Activated CD4-positive, alpha-beta T cell treated with anti-CD3 and anti-CD28 coated beads, Interleukin-2, amount 10 ng/mL, durations not matched to agents 24 days and 14 days (primary cell): ENCODE results near the gene TSPAN14. TPM values are rescaled to one million over a fixed set of nuclear protein-coding genes. Genes with fewer than 3 reads are reported as not detected.

Experiments
- DNase-seq: peaks from one replicate; pipeline ENCODE4 v3.0.0; 2022
- H3K27ac Mint-ChIP-seq: one replicate; pipeline ENCODE4 v1.8.0; 2022; ENCODE audit warnings: mild to moderate bottlenecking, mixed read lengths
- H3K27me3 Mint-ChIP-seq: one replicate; pipeline ENCODE4 v1.8.0; 2022; ENCODE audit warnings: mixed read lengths
- H3K36me3 Mint-ChIP-seq: one replicate; pipeline ENCODE4 v1.8.0; 2022; ENCODE audit warnings: low read depth, mild to moderate bottlenecking, mixed read lengths
- H3K4me1 Mint-ChIP-seq: one replicate; pipeline ENCODE4 v1.8.0; 2021; ENCODE audit warnings: mixed read lengths
- H3K4me3 Mint-ChIP-seq: one replicate; pipeline ENCODE4 v1.8.0; 2022; ENCODE audit warnings: mild to moderate bottlenecking, moderate library complexity, mixed read lengths
- H3K9me3 Mint-ChIP-seq: one replicate; pipeline ENCODE4 v1.8.0; 2021; ENCODE audit warnings: mixed read lengths
- intact Hi-C: fragments of 100-400 bp; cut with micrococcal nuclease; formaldehyde crosslinking; loops from one replicate; pipeline ENCODE4 v1.15.1; 2023
- total RNA-seq: library from RNA; stranded (reverse); gene quantifications from 2 replicates; pipeline ENCODE4 v1.2.3, GENCODE V29; 2022

Gene TSPAN14
- total RNA-seq, 1 donor from 2014 or later: 61.7 TPM

DNA sequence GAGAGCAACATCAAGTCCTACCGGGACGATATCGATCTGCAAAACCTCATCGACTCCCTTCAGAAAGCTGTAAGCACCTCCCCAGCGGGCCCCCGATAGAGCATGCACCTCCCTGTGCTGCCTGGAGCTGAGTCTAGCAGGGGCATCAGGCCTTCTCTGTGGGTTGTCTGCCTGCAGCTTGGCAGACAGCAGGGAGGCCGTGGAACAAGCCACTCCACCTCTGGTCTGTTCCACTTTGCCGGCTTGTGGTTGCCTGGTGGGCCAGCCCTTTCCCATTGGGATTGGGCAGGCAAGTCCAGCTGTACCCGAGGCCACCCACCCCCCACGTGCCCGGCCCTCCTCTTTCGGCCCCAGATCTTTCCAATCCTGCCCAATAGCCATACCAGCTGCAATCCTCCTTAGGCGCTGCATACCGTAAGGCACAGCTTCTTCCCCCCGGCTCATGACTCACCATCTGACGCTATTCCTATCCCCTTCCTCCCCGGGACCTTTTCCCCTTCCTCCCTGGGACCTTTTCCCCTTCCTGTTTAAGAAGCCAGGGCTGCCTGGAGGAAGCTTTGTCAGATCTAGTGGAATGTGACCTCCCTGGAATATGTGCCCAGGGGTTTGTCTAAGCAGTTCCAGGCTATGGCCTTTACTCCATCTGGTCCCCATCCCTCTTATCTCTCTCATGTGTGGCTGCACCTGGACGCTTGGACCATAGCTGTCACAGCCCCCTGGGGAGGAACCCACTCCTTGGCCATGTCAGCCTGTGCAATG lies 55.5 kb downstream of the TSPAN14 start:
- intact Hi-C loops: no loop called here
- H3K9me3 Mint-ChIP-seq: no peaks in the 10 kb centered on the region
- H3K4me3 Mint-ChIP-seq: no peak overlapping the region
- no peaks in the 10 kb centered on the region for H3K27me3 Mint-ChIP-seq
- peaks cover 48% of the 10 kb centered on the region for H3K36me3 Mint-ChIP-seq
- DNase-seq: no peak
- H3K4me1 Mint-ChIP-seq: peaks cover 43% of the 10 kb centered on the region
- peak overlapping the region; percentile 52 for H3K27ac Mint-ChIP-seq

DNA sequence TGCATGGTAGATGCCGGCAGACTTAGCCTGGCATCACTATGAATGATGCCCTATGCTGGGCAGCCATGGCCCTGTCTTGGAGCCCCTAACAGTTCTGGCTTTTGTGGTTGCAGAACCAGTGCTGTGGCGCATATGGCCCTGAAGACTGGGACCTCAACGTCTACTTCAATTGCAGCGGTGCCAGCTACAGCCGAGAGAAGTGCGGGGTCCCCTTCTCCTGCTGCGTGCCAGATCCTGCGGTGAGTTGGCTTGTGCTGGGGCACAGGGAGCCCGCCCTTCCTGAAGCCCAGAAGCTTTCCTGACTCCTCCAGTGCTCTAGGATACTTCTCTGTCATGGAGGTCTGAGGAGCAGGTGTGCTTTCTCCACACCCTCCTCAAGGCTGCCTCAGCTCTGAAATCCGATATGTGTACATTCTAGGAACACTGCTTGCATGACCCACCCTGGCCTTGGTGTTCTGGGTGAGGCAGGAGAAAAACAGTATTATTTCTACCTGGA lies 58.0 kb downstream of the TSPAN14 start:
- Mint-ChIP-seq H3K27me3 (no peaks in the 10 kb centered on the region), H3K36me3 (peaks cover 56% of the 10 kb centered on the region), H3K4me1 (peaks cover 34% of the 10 kb centered on the region), H3K27ac (peak overlapping the region; percentile 73), H3K4me3 (no peak overlapping the region), H3K9me3 (no peaks in the 10 kb centered on the region)
- intact Hi-C loops: no loop called here
- DNase-seq: no peak

DNA sequence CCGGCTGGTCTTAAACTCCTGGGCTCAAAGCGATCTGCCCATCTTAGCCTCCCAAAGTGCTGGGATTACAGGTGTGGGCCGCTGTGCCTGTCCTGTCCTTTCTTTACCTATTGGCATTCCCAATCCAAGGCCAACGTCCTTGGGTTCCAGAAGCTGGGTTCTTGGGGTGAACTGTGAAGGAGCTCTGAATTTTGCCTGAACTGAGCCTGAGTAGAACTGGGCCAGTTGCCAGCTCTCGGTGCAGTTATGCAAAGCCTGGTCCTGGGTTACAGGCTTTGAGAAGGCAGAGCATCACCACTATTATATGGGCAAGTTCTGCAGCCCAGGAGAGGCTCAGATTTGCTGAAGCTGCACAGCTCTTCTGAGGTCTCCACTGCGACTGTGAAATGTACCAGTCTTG lies 59.0 kb downstream of the TSPAN14 start:
- peaks cover 58% of the 10 kb centered on the region for H3K36me3 Mint-ChIP-seq
- peaks cover 35% of the 10 kb centered on the region for H3K4me1 Mint-ChIP-seq
- no peak overlapping the region for H3K4me3 Mint-ChIP-seq
- DNase-seq: no peak
- no peak overlapping the region for H3K27ac Mint-ChIP-seq
- intact Hi-C loops: no loop called here
- H3K9me3 Mint-ChIP-seq: no peaks in the 10 kb centered on the region
- H3K27me3 Mint-ChIP-seq: no peaks in the 10 kb centered on the region

DNA sequence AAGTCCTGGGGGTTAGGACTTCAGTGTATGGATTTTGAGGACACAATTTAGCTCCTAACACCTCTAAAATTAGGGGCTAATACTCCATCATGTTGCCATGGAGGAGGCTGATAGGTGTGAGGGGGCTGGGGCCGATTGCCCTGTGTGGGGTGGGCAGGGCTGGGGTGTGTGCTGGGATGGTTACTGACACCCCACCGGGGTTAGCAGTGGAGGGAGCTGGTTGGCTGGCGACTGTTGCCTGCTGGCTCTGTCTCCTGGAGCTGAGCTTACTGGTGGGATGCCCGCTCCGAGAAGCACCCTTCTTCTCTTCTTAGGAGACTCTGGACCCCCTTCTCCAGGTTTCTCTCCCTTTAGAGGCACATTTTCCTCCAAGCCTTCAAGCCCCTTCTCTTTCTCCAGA lies 61.4 kb downstream of the TSPAN14 start:
- Mint-ChIP-seq H3K4me3 (no peak overlapping the region), H3K27me3 (no peaks in the 10 kb centered on the region), H3K36me3 (peaks cover 55% of the 10 kb centered on the region), H3K27ac (no peak overlapping the region), H3K4me1 (peaks cover 34% of the 10 kb centered on the region), H3K9me3 (no peaks in the 10 kb centered on the region)
- intact Hi-C loops: no loop called here
- no peak for DNase-seq

DNA sequence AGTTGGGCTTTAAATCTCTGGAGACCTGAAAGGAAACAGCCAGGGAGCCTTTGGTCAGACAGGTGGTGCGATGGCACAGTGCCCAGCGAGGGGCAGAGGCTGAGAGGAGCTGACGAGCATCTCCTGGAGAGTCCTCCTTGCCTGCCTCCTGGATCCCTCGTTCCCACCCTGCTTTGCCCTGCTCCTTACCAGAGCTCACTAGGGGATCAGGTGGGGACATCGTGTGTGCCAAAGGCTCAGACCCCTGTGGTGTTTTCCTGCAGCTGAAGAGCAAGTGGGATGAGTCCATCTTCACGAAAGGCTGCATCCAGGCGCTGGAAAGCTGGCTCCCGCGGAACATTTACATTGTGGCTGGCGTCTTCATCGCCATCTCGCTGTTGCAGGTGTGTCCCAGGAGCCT lies 61.8 kb downstream of the TSPAN14 start:
- H3K27ac Mint-ChIP-seq: no peak overlapping the region
- H3K4me1 Mint-ChIP-seq: peaks cover 35% of the 10 kb centered on the region
- H3K27me3 Mint-ChIP-seq: no peaks in the 10 kb centered on the region
- H3K9me3 Mint-ChIP-seq: no peaks in the 10 kb centered on the region
- DNase-seq: no peak
- intact Hi-C loops: no loop called here
- peaks cover 56% of the 10 kb centered on the region for H3K36me3 Mint-ChIP-seq
- no peak overlapping the region for H3K4me3 Mint-ChIP-seq

DNA sequence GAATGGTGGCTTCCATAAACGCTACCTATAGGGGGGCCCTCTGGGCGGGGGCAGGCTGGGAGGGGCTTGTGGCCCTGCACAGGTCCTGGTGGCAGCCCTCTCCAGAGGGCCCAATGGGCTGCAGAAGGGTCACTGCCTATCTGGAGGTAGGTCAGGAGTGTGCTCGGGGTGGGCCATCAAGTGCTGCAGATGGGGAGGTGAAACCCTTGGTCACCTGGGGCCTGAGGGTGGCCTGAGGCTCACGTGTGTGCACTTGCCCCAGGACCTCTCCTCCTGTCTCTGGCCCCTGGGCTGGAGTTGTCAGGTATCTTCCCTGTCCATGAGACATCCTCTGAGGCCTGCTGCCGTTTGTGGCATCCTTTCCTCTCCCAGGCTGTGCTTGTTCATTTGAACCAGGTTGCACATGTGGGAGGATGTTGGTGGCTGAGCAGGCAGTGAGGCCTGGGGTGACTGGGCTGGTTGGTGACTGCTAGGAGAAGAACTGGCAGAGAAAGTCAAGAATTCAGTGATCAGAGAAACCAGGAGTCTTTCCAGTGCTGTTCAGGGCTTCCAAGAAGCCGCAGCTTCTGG lies 62.5 kb downstream of the TSPAN14 start:
- intact Hi-C loops: no loop called here
- Mint-ChIP-seq H3K4me1 (peaks cover 29% of the 10 kb centered on the region), H3K4me3 (no peak overlapping the region), H3K9me3 (no peaks in the 10 kb centered on the region), H3K27ac (peak overlapping the region; percentile 82), H3K36me3 (peaks cover 53% of the 10 kb centered on the region), H3K27me3 (no peaks in the 10 kb centered on the region)
- no peak for DNase-seq

DNA sequence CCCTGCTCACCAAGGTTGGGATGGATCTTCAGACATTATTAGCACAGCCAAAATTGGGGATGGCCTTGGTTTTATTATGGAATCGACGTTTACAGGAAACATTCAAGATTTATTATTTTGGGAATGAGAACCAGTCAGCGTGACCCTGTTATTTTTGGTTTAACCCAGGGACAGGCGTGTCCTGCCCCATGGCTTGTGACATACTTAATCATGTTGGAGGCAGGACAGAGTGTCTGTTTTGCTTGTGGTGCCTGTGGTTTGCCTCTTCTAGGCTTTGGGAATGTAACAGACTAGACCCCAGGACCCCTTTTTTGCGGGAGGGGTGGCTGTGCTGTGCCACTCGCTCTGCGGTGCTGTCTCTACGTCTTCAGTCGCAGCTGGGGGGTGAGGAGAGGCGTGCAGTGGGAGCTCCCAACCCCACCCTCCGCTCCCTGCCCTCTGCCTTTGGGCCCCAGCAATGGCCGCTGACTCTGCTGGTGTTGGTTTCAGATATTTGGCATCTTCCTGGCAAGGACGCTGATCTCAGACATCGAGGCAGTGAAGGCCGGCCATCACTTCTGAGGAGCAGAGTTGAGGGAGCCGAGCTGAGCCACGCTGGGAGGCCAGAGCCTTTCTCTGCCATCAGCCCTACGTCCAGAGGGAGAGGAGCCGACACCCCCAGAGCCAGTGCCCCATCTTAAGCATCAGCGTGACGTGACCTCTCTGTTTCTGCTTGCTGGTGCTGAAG lies 63.5 kb downstream of the TSPAN14 start:
- no peak for DNase-seq
- no peak overlapping the region for H3K4me3 Mint-ChIP-seq
- H3K27me3 Mint-ChIP-seq: no peaks in the 10 kb centered on the region
- H3K9me3 Mint-ChIP-seq: no peaks in the 10 kb centered on the region
- H3K27ac Mint-ChIP-seq: no peak overlapping the region
- peaks cover 27% of the 10 kb centered on the region for H3K4me1 Mint-ChIP-seq
- intact Hi-C loops: no loop called here
- H3K36me3 Mint-ChIP-seq: peaks cover 45% of the 10 kb centered on the region

DNA sequence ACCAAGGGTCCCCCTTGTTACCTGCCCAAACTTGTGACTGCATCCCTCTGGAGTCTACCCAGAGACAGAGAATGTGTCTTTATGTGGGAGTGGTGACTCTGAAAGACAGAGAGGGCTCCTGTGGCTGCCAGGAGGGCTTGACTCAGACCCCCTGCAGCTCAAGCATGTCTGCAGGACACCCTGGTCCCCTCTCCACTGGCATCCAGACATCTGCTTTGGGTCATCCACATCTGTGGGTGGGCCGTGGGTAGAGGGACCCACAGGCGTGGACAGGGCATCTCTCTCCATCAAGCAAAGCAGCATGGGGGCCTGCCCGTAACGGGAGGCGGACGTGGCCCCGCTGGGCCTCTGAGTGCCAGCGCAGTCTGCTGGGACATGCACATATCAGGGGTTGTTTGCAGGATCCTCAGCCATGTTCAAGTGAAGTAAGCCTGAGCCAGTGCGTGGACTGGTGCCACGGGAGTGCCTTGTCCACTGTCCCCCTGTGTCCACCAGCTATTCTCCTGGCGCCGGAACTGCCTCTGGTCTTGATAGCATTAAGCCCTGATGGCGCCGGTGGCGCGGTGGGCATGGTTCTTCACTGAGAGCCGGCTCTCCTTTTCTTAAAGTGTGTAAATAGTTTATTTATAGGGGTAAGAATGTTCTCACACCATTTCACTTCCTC lies 64.2 kb downstream of the TSPAN14 start:
- no peak overlapping the region for H3K4me3 Mint-ChIP-seq
- intact Hi-C loops: no loop called here
- H3K4me1 Mint-ChIP-seq: peaks cover 29% of the 10 kb centered on the region
- no peaks in the 10 kb centered on the region for H3K9me3 Mint-ChIP-seq
- no peaks in the 10 kb centered on the region for H3K27me3 Mint-ChIP-seq
- peaks cover 45% of the 10 kb centered on the region for H3K36me3 Mint-ChIP-seq
- DNase-seq: no peak
- H3K27ac Mint-ChIP-seq: peak overlapping the region; percentile 73

DNA sequence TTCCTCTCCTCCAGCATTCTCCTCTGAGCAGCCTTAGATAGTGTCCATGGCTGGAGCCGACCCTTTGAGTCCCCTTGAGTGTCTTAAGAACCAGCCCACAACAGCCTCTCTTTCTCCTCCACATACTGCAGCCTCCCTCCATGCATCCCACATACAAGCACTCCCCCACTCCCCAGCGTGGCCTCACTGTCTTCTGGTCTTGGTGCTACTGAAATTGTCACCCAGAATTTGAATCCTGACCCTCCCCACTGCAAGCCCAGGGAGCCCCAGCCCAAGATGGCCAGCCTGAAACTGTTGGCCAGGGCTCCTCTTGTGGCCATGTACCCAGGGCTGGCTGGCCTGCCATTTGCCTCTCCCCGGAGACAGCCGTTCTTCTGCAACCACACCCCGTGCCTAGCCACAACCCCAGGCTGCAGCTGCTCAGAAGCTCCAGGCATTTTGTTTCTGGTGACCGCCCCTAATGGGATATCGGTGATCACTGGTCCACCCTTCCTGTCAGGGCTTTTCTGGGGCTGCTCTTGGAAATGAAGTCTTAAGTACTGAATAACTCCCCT lies 64.8 kb downstream of the TSPAN14 start:
- H3K4me1 Mint-ChIP-seq: peaks cover 33% of the 10 kb centered on the region
- H3K27ac Mint-ChIP-seq: peak overlapping the region; percentile 73
- no peak overlapping the region for H3K4me3 Mint-ChIP-seq
- peaks cover 45% of the 10 kb centered on the region for H3K36me3 Mint-ChIP-seq
- DNase-seq: no peak
- no peaks in the 10 kb centered on the region for H3K27me3 Mint-ChIP-seq
- intact Hi-C loops: no loop called here
- no peaks in the 10 kb centered on the region for H3K9me3 Mint-ChIP-seq

DNA sequence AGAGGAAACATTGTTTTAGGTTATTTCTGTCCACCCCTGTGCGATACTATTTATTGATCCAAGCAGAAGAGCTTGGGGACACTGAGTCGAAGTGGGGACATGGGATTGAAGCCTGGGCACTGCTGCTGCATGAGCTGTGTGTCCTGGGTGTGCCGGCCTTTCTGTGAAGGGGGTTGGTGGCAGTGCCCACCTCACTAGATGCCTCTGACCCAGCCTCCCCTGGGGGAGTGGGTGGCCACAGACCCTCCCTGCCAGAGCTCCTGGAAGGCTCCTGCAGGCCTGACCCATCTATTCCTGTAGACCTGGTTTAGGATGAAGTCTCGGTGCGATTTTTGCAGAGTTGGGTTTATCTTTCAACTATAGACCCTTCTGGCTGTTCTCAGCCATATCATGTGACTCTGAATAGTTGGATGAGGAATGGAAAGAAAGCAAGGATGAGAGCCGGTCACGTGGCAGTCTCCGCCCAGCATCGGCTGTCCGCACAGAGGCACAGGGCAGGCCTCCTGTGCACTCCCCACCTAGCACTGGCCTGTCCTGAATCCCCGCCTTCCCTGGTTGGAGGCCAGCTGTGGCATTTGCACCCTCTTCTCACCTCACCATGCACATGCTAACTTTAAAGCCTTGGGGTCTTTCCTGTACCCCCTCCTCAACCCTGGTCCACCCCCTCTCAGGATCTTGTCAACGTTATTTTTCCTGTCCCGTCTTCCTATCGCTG lies 66.0 kb downstream of the TSPAN14 start:
- intact Hi-C loops: no loop called here
- Mint-ChIP-seq H3K27ac (no peak overlapping the region), H3K36me3 (peaks cover 41% of the 10 kb centered on the region), H3K4me1 (peaks cover 36% of the 10 kb centered on the region), H3K9me3 (no peaks in the 10 kb centered on the region), H3K4me3 (no peak overlapping the region), H3K27me3 (no peaks in the 10 kb centered on the region)
- no peak for DNase-seq

DNA sequence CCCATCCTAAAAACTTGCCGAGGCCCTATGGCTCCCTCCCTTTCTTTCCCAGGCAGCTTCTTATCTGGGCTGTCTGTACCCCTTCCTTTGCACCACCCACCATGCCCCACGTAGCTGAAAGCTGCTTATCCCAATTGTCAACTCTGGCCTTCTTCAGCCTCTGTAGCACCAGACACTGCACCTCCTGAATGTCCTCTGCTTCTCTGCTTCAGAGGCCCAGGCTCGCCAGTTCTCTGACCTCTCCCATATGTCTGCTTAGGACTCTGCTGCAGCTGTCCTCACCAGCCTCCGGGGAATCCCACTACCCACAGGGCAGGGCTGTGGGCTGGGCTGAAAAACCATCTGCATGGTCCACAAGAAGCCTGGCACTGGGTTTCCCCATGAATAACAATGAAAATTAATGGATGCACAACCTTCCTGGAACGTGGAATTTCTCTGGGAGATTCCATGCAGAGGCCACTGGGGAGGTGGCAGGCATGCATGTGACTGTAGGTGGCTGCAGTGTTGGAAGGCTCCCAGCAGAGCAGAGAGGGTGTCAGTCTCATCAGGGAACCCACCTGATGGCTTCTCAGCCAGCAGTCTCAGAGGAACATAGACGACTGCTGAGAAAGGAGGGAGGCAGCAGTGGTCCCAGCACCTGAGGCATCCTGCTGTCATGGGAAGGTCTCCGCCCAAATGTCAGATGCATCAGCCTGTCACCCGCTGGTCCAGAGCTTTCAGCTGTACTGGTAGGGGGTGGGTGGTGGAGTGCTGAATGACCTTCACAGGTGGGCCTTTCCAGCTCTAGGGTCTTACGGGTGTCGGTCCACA lies 66.8 kb downstream of the TSPAN14 start:
- intact Hi-C loops: no loop called here
- Mint-ChIP-seq H3K36me3 (peaks cover 41% of the 10 kb centered on the region), H3K27me3 (no peaks in the 10 kb centered on the region), H3K27ac (peak overlapping the region; percentile 79), H3K4me3 (no peak overlapping the region), H3K4me1 (peaks cover 41% of the 10 kb centered on the region), H3K9me3 (no peaks in the 10 kb centered on the region)
- DNase-seq: no peak

DNA sequence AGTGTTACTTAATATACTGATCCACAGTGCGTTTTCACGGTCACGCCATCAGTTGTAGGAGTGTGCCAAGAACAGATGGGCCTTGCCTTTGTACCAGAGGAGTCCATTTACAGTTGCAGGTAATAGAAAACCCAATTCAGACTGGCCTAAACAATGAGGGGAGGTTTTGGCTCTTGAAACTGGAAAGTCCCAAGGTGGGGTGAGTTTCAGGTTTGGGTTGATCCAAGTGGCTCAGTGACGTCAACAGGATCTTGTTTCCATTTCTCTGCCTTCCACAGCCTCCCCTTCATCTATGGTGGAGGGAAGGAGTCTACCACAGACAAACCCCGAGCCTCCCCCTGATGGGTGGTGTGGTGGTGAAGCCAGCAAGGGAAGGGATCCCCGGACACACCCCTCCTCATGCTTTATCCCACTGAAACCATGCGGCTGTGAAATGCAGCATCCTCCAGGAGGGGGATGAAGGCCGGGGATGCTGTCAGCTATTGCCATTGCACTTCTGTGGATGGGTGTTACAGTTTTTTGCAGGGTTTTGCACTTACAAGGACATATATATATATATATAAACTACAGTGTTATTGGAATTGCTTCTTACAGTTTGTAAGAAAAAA lies 68.8 kb downstream of the TSPAN14 start:
- no peak for DNase-seq
- Mint-ChIP-seq H3K9me3 (no peaks in the 10 kb centered on the region), H3K27me3 (no peaks in the 10 kb centered on the region), H3K27ac (peak overlapping the region; percentile 53), H3K4me1 (peaks cover 49% of the 10 kb centered on the region), H3K4me3 (no peak overlapping the region), H3K36me3 (peaks cover 39% of the 10 kb centered on the region)
- intact Hi-C loops: no loop called here
